ENCODE results near the gene RNF32. TPM values are rescaled to one million over a fixed set of nuclear protein-coding genes. Genes with fewer than 3 reads are reported as not detected.

RNF32 gene
- total and polyA plus RNA-seq, 2 of the 13 experiments (the other 11 are each of a cell fraction or from before 2014, with no cell fraction given): not detected

GRCh38 chr7:156606691-156607331, 33.8 kb upstream of the RNF32 start:
- no peak for FAIRE-seq
- H3K79me2 ChIP-seq (ENCODE audit: insufficient read depth, low read length): no peaks in the 10 kb centered on the region
- no peak overlapping the region for H2AFZ ChIP-seq (ENCODE audit: low read length)
- WGBS (ENCODE audit: low lambda C conversion rate): 96% methylated on average over 13 of the region's 14 CpGs
- H3K4me3 ChIP-seq (replicated peaks in 1 of 3; ENCODE audit: insufficient read depth in 1 of 3, low read depth in 2 of 3, low read length in 3 of 3): no peak overlapping the region
- H4K20me1 ChIP-seq (ENCODE audit: insufficient read depth, low read length): no peaks in the 10 kb centered on the region
- BruUV-seq (replicated peaks): no TSS peak
- H3K27me3 ChIP-seq (ENCODE audit: control insufficient read depth in 1 of 2, insufficient read depth in 2 of 2, low read length in 2 of 2): no peaks in the 10 kb centered on the region
- DNase-seq (ENCODE audit: low spot score): no peak
- POLR2A ChIA-PET: no interaction called here
- CTCF ChIA-PET (ENCODE audit: low intra/inter-chr PET ratio, low total read pairs): no interaction called here
- no peak overlapping the region for H3K27ac ChIP-seq (ENCODE audit: extremely low read length, insufficient read depth, low read length)
- intact Hi-C loops (cut with micrococcal nuclease; ENCODE audit: unreplicated experiment) (no loop called here), in situ Hi-C loops (cut with HindIII; ENCODE audit: extremely low pct_ligation_motif_present, low pct_unique_long_range_greater_than_20kb) (no loop called here)
- no peak for ATAC-seq
- H3K9ac ChIP-seq (ENCODE audit: insufficient read depth, low read depth, low read length): no peak overlapping the region
- no peaks in the 10 kb centered on the region for H3K36me3 ChIP-seq (replicated peaks in 1 of 2; ENCODE audit: control insufficient read depth in 1 of 2, insufficient read depth in 2 of 2, low read length in 2 of 2)
- no peak overlapping the region for H3K4me2 ChIP-seq (ENCODE audit: low read depth, low read length)
- no peaks in the 10 kb centered on the region for H3K9me3 ChIP-seq (ENCODE audit: low read length)
- H3K4me1 ChIP-seq (ENCODE audit: insufficient read depth, low read length): peaks cover 56% of the 10 kb centered on the region
- TF ChIP-seq TOPORS (CRISPR knock-in tag; IDR thresholded peaks at IDR 0.05) (no peak), LRRFIP1 (CRISPR knock-in tag; conservative IDR thresholded peaks at IDR 0.05) (no peak), TBX2 (CRISPR knock-in tag; IDR thresholded peaks at IDR 0.05; ENCODE audit: borderline replicate concordance) (no peak), KDM2A (CRISPR knock-in tag; IDR thresholded peaks at IDR 0.05; ENCODE audit: borderline replicate concordance, low read depth) (no peak), ARHGAP35 (CRISPR knock-in tag; IDR thresholded peaks at IDR 0.05; ENCODE audit: borderline replicate concordance) (no peak), RAD51 (IDR thresholded peaks at IDR 0.05; ENCODE audit: borderline replicate concordance) (no peak), ZBTB34 (CRISPR knock-in tag; IDR thresholded peaks at IDR 0.05) (no peak), CENPX (CRISPR knock-in tag; IDR thresholded peaks at IDR 0.05) (no peak), THAP7 (CRISPR knock-in tag; IDR thresholded peaks at IDR 0.05) (no peak), ZNF687 (CRISPR knock-in tag; IDR thresholded peaks at IDR 0.05) (no peak), STAT6 (CRISPR knock-in tag; IDR thresholded peaks at IDR 0.05; ENCODE audit: borderline replicate concordance) (no peak), ELF3 (CRISPR knock-in tag; IDR thresholded peaks at IDR 0.05) (no peak)

Data from HepG2 (cell line).